Left ventricle myocardium inferior (tissue), 1 donor: Measurements from ENCODE around the gene BTG1. TPM values are rescaled to one million over a fixed set of nuclear protein-coding genes. Genes with fewer than 3 reads are reported as not detected.

Experiments
- DNase-seq: peaks from one replicate; pipeline ENCODE4 v3.0.0-alpha.2; 2020
- H3K27ac ChIP-seq: fragments of 200-600 bp; replicated peaks from 2 replicates; pipeline ENCODE4 v1.8.0; 2021
- H3K27me3 ChIP-seq: fragments of 200-600 bp; 2 replicates; pipeline ENCODE4 v1.8.0; 2021; ENCODE audit warnings: low read depth
- H3K36me3 ChIP-seq: fragments of 200-600 bp; 2 replicates; pipeline ENCODE4 v1.8.0; 2021
- H3K4me1 ChIP-seq: fragments of 200-600 bp; 2 replicates; pipeline ENCODE4 v1.8.0; 2021
- H3K4me3 ChIP-seq: fragments of 200-600 bp; 2 replicates; pipeline ENCODE4 v1.8.0; 2021; ENCODE audit warnings: mild to moderate bottlenecking, moderate library complexity
- H3K9me3 ChIP-seq: fragments of 200-600 bp; replicated peaks from 2 replicates; pipeline ENCODE4 v1.8.0; 2021
- CTCF ChIP-seq: fragments of 200-600 bp; IDR thresholded peaks from 2 replicates; pipeline ENCODE4 v1.8.0; 2021; ENCODE audit warnings: antibody characterized with exemption, mild to moderate bottlenecking, borderline replicate concordance
- intact Hi-C: fragments of 100-400 bp; cut with micrococcal nuclease; formaldehyde crosslinking; loops from one replicate; pipeline ENCODE4 v1.11.0; 2022
- total RNA-seq: library from RNA; stranded (reverse); fragmentation: NEBNext Ultra II Directional; extraction: Animal tissue kit (Norgen Biotek cat#: 25700); gene quantifications from one replicate; pipeline ENCODE4 v1.2.1, GENCODE V29; 2021
- donor health status: DM: no; HTN: yes; CAD: no; lungs with severe emphysema.

Gene BTG1
- total RNA-seq, 1 donor from 2014 or later, result 79.4 TPM

GRCh38 chr12:92133171-92133570 lies 12.5 kb downstream of the BTG1 start:
- Histone ChIP-seq H3K4me1 (peaks cover 79% of the 10 kb centered on the region), H3K27ac (peak overlapping the region; percentile 72)
- intact Hi-C loops, result loop anchor here (10.0 kb wide), 1 partner anchor 748 kb away; no protein-coding TSS in a partner anchor

GRCh38 chr12:92132288-92132687 lies 13.4 kb downstream of the BTG1 start:
- no peaks in the 10 kb centered on the region for H3K36me3 ChIP-seq
- peaks cover 70% of the 10 kb centered on the region for H3K4me1 ChIP-seq
- TF ChIP-seq CTCF, result no peak
- intact Hi-C loops, result loop anchor here (10.0 kb wide), 1 partner anchor 747 kb away; no protein-coding TSS in a partner anchor
- peak overlapping the region; percentile 72 for H3K27ac ChIP-seq
- no peaks in the 10 kb centered on the region for H3K9me3 ChIP-seq
- no peak overlapping the region for H3K4me3 ChIP-seq
- no peaks in the 10 kb centered on the region for H3K27me3 ChIP-seq
- no peak for DNase-seq

More at GRCh38 chr12:92133171-92133570, 12.5 kb downstream of the BTG1 start:
- Histone ChIP-seq H3K36me3 (no peaks in the 10 kb centered on the region), H3K9me3 (no peaks in the 10 kb centered on the region), H3K4me3 (peak overlapping the region; percentile 26), H3K27me3 (no peaks in the 10 kb centered on the region)
- TF ChIP-seq CTCF, result no peak
- no peak for DNase-seq

- H3K9me3 ChIP-seq, result no peaks in the 10 kb centered on the region
- intact Hi-C loops, result loop anchor here (10.0 kb wide), 1 partner anchor 746 kb away; no protein-coding TSS in a partner anchor
- no peaks in the 10 kb centered on the region for H3K36me3 ChIP-seq
- no peak for TF ChIP-seq CTCF
- no peaks in the 10 kb centered on the region for H3K27me3 ChIP-seq
- no peak overlapping the region for H3K4me3 ChIP-seq
- DNase-seq, result no peak
- H3K27ac ChIP-seq, result peak overlapping the region; percentile 72
- H3K4me1 ChIP-seq, result peaks cover 57% of the 10 kb centered on the region
Observed at GRCh38 chr12:92130999-92131398, 14.6 kb downstream of the BTG1 start.

GRCh38 chr12:92129609-92130008 lies 16.0 kb downstream of the BTG1 start:
- no peak for TF ChIP-seq CTCF
- Histone ChIP-seq H3K4me1 (peaks cover 43% of the 10 kb centered on the region), H3K27ac (no peak overlapping the region), H3K4me3 (no peak overlapping the region), H3K9me3 (no peaks in the 10 kb centered on the region), H3K36me3 (no peaks in the 10 kb centered on the region), H3K27me3 (no peaks in the 10 kb centered on the region)
- intact Hi-C loops, result loop anchor here (10.0 kb wide), 1 partner anchor 745 kb away; no protein-coding TSS in a partner anchor
- DNase-seq, result no peak

GRCh38 chr12:92128612-92129011 lies 17.0 kb downstream of the BTG1 start:
- peaks cover 33% of the 10 kb centered on the region for H3K4me1 ChIP-seq
- DNase-seq, result no peak
- no peak overlapping the region for H3K4me3 ChIP-seq
- H3K9me3 ChIP-seq, result no peaks in the 10 kb centered on the region
- no peak for TF ChIP-seq CTCF
- H3K27ac ChIP-seq, result no peak overlapping the region
- intact Hi-C loops, result no loop called here
- peaks cover under 1% of the 10 kb centered on the region for H3K36me3 ChIP-seq
- H3K27me3 ChIP-seq, result no peaks in the 10 kb centered on the region
